Peyer's patch (tissue), 4 donors: Measurements from ENCODE around the gene ABCG4.

Experiments used
- POLR2A ChIP-seq, 2 donors: fragments of 450-650 bp; IDR thresholded peaks; one replicate each; pipeline ENCODE4 v1.5.1; 2017; ENCODE audit warnings: antibody characterized with exemption in 2 of 2, mild to moderate bottlenecking in 2 of 2, moderate library complexity in 2 of 2
- TF ChIP-seq, protein P1 (sequence below), 6 experiments: fragments of 450-650 bp in 4 of 6; fragments of 200-600 bp in 2 of 6; sonication (generic) in 1 of 6; IDR thresholded peaks; one replicate each; pipeline ENCODE4 v1.5.1; 2017 to 2019; ENCODE audit warnings: antibody characterized with exemption in 6 of 6, mild to moderate bottlenecking in 3 of 6, moderate library complexity in 1 of 6

- TF ChIP-seq, protein P1, sequence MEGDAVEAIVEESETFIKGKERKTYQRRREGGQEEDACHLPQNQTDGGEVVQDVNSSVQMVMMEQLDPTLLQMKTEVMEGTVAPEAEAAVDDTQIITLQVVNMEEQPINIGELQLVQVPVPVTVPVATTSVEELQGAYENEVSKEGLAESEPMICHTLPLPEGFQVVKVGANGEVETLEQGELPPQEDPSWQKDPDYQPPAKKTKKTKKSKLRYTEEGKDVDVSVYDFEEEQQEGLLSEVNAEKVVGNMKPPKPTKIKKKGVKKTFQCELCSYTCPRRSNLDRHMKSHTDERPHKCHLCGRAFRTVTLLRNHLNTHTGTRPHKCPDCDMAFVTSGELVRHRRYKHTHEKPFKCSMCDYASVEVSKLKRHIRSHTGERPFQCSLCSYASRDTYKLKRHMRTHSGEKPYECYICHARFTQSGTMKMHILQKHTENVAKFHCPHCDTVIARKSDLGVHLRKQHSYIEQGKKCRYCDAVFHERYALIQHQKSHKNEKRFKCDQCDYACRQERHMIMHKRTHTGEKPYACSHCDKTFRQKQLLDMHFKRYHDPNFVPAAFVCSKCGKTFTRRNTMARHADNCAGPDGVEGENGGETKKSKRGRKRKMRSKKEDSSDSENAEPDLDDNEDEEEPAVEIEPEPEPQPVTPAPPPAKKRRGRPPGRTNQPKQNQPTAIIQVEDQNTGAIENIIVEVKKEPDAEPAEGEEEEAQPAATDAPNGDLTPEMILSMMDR (IDR thresholded peaks at IDR 0.05): peak; percentile 42 to 94 (median 90)
- TF ChIP-seq POLR2A (IDR thresholded peaks at IDR 0.05): no peak
These were observed 48.1 kb downstream of the ABCG4 start for GRCh38 chr11:119196833-119197483.
